GM10266 (cell line): ENCODE data around the gene GALK2.
"Not testable (repeated sequence)": the region's sequence is repeated elsewhere in the genome, so short reads cannot be mapped to it uniquely, and the experiment has no call there.

Experiments used
- DNase-seq: peaks from one replicate; pipeline ENCODE4 v3.0.0; 2012; ENCODE audit errors: extremely low spot score
- TF ChIP-seq, protein P1 (sequence below): IDR thresholded peaks from 2 replicates; pipeline ENCODE4 v1.5.1; 2012; ENCODE audit warnings: mild to moderate bottlenecking, low read depth; ENCODE audit not compliant: control insufficient read depth, insufficient read depth; ENCODE audit errors: missing control alignments

GALK2 gene

DNA sequence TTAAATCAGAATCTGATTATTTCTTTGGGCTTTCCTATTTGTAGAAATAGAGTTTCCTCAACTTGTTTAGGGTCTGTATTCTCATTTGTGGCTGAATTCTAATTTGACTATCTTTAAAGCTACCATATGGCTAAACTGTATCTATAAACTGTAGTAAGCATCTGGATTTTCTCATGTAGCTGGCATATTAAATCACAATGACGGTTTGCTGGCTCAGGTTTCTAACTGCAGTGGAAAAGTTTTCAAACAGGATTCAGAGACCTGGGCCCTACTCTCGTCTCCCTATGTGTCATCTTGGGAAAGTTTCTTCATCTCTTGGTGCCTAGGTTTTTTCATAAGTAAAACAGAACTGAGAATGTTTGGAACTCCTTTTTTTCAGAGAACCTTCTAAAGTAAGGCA lies 68.3 kb downstream of the GALK2 start:
- TF ChIP-seq, protein P1, sequence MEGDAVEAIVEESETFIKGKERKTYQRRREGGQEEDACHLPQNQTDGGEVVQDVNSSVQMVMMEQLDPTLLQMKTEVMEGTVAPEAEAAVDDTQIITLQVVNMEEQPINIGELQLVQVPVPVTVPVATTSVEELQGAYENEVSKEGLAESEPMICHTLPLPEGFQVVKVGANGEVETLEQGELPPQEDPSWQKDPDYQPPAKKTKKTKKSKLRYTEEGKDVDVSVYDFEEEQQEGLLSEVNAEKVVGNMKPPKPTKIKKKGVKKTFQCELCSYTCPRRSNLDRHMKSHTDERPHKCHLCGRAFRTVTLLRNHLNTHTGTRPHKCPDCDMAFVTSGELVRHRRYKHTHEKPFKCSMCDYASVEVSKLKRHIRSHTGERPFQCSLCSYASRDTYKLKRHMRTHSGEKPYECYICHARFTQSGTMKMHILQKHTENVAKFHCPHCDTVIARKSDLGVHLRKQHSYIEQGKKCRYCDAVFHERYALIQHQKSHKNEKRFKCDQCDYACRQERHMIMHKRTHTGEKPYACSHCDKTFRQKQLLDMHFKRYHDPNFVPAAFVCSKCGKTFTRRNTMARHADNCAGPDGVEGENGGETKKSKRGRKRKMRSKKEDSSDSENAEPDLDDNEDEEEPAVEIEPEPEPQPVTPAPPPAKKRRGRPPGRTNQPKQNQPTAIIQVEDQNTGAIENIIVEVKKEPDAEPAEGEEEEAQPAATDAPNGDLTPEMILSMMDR, result no peak
- no peak for DNase-seq

DNA sequence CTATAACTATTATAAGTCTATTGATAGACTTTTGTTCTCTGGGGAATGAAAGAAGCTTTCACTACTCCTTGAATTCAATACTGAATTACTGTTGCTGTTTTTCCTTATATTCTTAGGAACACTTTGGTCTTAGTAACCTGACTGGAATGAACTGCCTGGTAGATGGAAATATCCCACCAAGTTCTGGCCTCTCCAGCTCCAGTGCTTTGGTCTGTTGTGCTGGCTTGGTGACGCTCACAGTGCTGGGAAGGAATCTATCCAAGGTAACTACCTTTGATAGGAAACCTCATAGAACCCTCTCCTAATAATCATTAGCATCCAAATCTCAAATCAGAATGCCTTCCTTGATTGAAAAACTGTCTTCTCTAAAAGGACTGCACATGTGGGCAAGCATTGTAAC lies 69.1 kb downstream of the GALK2 start:
- TF ChIP-seq, protein P1, result no peak
- DNase-seq, result no peak

DNA sequence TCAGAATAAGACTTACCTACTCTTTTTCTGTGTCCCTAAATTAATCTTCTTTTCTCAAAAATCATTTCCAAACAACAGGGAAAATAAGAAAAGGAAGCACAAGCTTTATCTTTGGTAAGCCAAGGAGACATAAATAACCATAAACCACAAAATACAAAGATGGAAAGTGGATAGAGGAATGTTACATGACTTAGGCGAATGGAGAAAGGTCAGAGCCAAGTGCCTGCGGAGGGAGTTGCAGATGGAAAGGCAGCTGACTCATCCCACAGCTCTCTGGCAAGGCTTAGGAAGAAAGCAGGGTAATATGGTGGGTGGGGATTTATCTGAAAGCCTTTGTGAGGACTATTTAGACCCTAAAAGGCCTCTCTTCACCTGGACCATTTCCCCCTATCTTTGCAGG lies 72.8 kb downstream of the GALK2 start:
- no peak for DNase-seq
- TF ChIP-seq, protein P1, result no peak

DNA sequence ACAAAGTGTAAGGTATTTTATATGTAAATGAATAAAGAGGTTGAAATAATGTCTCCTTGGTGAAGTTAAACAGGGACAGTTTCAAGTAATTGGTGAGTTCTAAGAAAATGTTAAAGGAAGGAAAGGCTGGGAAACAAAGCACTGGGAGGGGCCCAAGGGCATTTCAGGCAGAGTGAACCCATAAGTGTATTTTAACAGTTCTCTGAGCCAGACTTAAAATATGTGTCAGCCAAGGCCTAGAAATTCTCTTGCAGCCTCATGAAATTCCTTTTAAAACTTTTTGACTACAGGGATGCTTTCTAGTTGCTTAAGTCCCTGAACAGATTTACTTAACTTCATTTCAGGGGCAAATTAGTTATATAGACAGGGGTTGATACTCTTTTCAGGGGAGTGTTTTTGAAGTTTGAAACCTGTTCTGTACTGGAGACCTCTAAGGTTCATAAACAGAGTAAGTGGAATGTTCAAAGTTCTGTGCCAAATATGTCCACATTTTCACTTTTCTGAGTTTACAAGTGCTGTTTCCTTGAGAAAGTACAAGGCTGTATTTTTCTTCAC lies 77.6 kb downstream of the GALK2 start:
- no peak for DNase-seq
- TF ChIP-seq, protein P1, result no peak

DNA sequence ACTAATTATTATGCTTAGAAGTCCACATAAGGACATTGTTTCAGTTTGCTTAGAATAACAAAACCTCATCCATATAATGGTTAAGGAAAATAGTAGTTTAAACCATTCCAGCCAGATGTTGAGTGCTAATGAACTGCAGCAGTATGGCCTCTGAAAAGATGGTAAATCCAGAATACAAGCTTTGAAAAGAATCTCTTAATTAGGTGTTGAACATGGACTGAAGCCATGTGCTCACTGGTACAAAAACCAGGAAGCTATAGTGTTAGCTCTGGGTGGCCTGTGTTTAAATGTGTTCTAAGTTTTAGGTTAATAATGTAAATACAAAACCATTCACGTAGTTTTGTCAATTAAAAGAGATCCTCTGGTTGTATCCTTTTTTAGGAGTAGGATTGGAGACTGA lies 78.2 kb downstream of the GALK2 start:
- no peak for DNase-seq
- TF ChIP-seq, protein P1, result no peak

DNA sequence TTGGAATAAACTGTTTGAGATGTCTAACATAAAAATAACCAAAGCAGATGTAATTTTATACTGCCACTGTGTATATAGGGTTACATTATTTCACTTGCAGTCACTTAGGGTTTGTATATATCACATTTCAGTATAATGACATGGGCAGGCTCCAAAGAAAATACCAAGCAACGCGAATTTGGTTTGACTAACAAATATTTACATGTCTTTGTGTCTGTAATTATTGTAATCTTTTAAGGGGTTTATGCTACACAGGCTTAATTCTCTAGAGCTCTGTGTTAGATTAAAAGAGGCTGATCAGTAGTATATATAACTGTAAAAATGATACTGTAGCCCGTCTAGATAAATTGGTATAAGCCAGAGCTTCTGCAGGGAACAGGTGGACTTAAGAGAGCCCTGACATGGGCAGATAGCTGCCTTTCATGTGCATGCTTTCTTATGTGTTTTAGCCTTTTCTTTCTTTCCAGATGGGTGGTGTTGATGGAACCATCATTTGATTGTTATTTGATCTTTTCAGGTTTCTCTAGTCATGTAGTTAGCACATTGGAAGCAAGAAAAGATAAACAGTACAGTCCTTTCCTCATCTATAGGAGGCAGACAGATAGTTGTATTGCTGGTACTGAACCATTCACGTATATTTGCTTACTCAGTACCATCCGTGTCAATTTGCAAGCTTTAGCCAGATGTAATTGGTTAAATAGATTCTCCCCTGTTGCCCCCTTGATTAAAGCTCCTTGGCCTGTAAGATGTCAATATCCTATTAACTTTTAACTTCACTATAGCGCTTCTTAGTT lies 86.1 kb downstream of the GALK2 start:
- TF ChIP-seq, protein P1, result no peak
- no peak for DNase-seq

DNA sequence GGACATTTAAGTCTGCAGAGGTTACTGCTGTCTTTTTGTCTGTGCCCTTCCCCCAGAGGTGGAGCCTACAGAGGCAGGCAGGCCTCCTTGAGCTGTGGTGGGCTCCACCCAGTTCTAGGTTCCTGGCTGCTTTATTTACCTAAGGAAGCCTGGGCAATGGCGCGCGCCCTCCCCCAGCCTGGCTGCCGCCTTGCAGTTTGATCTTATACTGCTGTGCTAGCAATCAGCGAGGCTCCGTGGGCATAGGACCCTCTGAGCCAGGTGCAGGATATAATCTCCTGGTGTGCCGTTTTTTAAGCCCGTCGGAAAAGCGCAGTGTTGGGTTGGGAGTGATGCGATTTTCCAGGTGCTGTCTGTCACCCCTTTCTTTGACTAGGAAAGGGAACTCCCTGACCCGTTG lies 95.1 kb downstream of the GALK2 start:
- not testable (repeated sequence) for DNase-seq
